Thyroid gland (tissue), 4 donors: Measurements from ENCODE around the gene METTL26. TPM values are rescaled to one million over a fixed set of nuclear protein-coding genes. Genes with fewer than 3 reads are reported as not detected.

Source experiments
- DNase-seq, 2 donors: peaks; one replicate each; pipeline ENCODE4 v3.0.0-alpha.2; 2019
- H3K27ac ChIP-seq, 3 donors: fragments of 200-600 bp; sonication (generic); 1 replicate in 2 of 3; 2 replicates in 1 of 3; pipeline ENCODE4 v1.5.1; 2016 to 2019; ENCODE audit warnings: mild to moderate bottlenecking in 1 of 3, moderate library complexity in 1 of 3
- H3K27me3 ChIP-seq: fragments of 200-600 bp; sonication (generic); one replicate; pipeline ENCODE4 v1.5.1; 2019
- H3K36me3 ChIP-seq, 2 donors: fragments of 200-600 bp; sonication (generic); one replicate each; pipeline ENCODE4 v1.5.1; 2016 to 2019
- H3K4me1 ChIP-seq, 2 donors: fragments of 200-600 bp; sonication (generic); one replicate each; pipeline ENCODE4 v1.5.1; 2017 to 2019
- H3K4me3 ChIP-seq, 3 donors: fragments of 200-600 bp; sonication (generic); replicated peaks in 1 of 3; 1 replicate in 2 of 3; 2 replicates in 1 of 3; pipeline ENCODE4 v1.5.1; 2016; ENCODE audit warnings: mild to moderate bottlenecking in 1 of 3
- H3K9me3 ChIP-seq: fragments of 200-600 bp; sonication (generic); one replicate; pipeline ENCODE4 v1.5.1; 2017
- POLR2A ChIP-seq, 2 donors: fragments of 450-650 bp; IDR thresholded peaks; one replicate each; pipeline ENCODE4 v1.6.1; 2017; ENCODE audit warnings: antibody characterized with exemption in 2 of 2, mild to moderate bottlenecking in 2 of 2, moderate library complexity in 1 of 2
- WGBS, 2 donors: methylation state at CpG; one replicate each; pipeline ENCODE4 v1.1.5; 2017; 5-methylcytosine and 5-hydroxymethylcytosine counted together
- intact Hi-C: fragments of 100-400 bp; cut with DNase I; formaldehyde crosslinking; loops from one replicate; pipeline ENCODE4 v1.15.1; 2023
- total RNA-seq, 4 donors: library from RNA; depleted of rRNA; stranded (reverse); fragments of >200 nt; gene quantifications; one replicate each; pipeline ENCODE4 v1.2.3, GENCODE V29; 2016
- TF ChIP-seq, protein P1 (sequence below), 6 experiments: fragments of 200-600 bp in 3 of 6; fragments of 450-650 bp in 3 of 6; sonication (generic) in 3 of 6; IDR thresholded peaks; one replicate each; pipeline ENCODE4 v1.5.1; 2016 to 2019; ENCODE audit warnings: antibody characterized with exemption in 6 of 6, mild to moderate bottlenecking in 2 of 6, inconsistent platforms in 1 of 6, moderate library complexity in 1 of 6

METTL26 gene
- total RNA-seq, 4 donors from 2014 or later = 54.2 to 180 (median 115) TPM

DNA sequence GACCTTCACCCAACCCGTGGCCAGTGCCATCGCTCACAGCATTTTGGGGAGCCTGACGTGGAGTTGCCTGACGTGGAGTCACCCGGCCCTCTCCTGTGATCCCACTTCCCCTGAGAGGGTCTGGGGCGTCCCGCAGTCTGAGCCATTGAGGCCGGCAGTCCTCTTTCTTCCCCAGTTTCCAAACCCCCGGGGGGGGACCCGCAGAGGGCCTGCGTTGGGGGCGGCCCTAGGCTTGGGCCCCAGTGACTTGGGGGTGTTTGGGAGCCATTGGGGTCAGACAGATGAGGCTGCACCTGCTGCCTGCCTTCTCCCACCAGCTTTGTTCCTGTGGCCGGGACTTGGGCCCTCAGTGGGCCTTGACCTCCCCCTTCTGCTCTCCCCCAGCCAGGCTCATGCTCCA, 33.6 kb upstream of the METTL26 start:
- no peak overlapping the region for H3K4me3 ChIP-seq
- no peaks in the 10 kb centered on the region for H3K9me3 ChIP-seq
- 97 to 100% methylated on average over 2 to 8 of the region's 13 CpGs for WGBS, 2 donors
- TF ChIP-seq, protein P1, sequence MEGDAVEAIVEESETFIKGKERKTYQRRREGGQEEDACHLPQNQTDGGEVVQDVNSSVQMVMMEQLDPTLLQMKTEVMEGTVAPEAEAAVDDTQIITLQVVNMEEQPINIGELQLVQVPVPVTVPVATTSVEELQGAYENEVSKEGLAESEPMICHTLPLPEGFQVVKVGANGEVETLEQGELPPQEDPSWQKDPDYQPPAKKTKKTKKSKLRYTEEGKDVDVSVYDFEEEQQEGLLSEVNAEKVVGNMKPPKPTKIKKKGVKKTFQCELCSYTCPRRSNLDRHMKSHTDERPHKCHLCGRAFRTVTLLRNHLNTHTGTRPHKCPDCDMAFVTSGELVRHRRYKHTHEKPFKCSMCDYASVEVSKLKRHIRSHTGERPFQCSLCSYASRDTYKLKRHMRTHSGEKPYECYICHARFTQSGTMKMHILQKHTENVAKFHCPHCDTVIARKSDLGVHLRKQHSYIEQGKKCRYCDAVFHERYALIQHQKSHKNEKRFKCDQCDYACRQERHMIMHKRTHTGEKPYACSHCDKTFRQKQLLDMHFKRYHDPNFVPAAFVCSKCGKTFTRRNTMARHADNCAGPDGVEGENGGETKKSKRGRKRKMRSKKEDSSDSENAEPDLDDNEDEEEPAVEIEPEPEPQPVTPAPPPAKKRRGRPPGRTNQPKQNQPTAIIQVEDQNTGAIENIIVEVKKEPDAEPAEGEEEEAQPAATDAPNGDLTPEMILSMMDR (IDR thresholded peaks at IDR 0.05) = no peak
- TF ChIP-seq POLR2A (IDR thresholded peaks at IDR 0.05) = no peak
- no peaks in the 10 kb centered on the region for H3K27me3 ChIP-seq
- DNase-seq = no peak
- peaks cover 8 to 14% of the 10 kb centered on the region in 2 donors for H3K4me1 ChIP-seq
- H3K27ac ChIP-seq = no peak overlapping the region
- peaks cover 33 to 44% of the 10 kb centered on the region in 2 donors for H3K36me3 ChIP-seq
- intact Hi-C loops = no loop called here

DNA sequence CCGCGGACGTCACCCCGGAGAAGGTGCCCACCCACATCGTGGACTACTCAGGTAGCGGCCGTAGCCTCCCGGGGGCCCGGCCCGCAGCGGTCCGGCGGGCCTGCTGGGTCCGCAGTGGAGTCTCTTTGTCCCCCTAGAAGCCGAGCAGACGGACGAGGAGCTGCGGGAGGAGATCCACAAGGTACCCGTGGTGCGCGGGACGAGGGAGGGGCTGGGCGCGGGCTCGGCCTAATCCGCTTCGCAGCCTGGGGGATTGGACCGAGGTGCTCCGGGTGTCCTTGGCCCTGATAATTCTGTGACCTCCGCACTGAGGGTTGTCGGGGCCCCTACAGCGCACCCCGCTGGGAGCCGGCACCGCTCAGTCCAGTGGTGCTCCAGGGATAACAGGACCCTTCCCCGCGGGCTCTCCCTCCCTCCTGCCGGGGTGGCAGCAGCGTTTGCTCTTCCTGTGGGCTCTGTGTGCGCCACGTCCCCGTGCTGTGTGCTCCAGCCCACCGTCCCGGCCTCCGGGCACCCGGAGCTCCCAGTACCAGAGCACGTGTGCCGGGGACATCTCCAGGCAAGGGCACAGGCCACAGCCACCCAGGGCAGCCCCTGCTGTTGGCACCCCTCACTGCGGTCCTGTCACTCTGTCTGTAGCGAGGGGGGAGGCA, 32.5 kb upstream of the METTL26 start:
- Histone ChIP-seq H3K4me1 (peaks cover 8 to 14% of the 10 kb centered on the region in 2 donors), H3K4me3 (peak overlapping the region; percentile 72 to 94 (median 75)), H3K27ac (peak overlapping the region; percentile 70 to 80 (median 72)), H3K36me3 (peaks cover 33 to 43% of the 10 kb centered on the region in 2 donors), H3K27me3 (no peaks in the 10 kb centered on the region), H3K9me3 (no peaks in the 10 kb centered on the region)
- 5% methylated on average over 12 of the region's 50 CpGs; no CpG with 5 or more reads in 1 of the 2 donors for WGBS, 2 donors
- TF ChIP-seq POLR2A (IDR thresholded peaks at IDR 0.05) = no peak
- TF ChIP-seq, protein P1 (IDR thresholded peaks at IDR 0.05) = no peak
- DNase-seq = no peak
- intact Hi-C loops = no loop called here

DNA sequence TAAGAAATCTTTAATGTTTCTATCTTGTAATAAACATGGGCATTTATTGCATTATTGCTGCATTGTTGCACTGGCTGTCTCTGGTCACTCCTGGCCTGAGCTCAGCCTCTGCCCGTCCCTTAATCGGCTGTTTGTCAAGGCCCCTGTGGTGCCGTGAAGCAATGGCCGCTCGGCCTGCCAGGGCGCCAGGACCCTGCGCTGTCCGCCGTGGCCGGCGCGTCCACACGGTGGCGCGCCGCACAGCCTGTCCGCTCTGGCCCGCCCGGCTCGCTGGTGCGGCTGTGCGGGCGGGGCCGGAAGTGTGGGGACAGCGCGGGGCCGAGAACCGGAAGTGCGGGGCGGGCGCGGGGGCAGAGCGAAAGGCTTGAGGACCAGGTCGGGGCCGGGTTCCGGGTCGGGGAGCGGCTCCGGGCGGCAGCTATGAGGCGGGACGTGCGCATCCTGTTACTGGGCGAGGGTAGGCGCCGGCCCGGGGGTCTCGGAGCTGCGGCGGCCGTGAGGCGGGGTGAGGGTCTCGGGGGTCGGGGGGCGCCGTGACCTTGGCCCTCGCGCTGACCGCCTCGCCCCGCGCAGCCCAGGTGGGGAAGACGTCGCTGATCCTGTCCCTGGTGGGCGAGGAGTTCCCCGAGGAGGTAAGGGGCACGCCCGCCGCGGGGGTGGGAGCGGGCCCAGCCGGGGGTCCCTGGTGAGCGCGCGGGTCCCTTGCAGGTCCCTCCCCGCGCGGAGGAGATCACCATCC, 31.8 kb upstream of the METTL26 start, which contains the start of gene RHOT2:
TSS of gene RHOT2 (plus strand) at position 353 of the 739 bp plus-strand sequence. CDS start at position 421, 68 bp downstream.
- WGBS, 2 donors = 0 to 1% methylated on average over 2 to 24 of the region's 78 CpGs
- no peaks in the 10 kb centered on the region for H3K27me3 ChIP-seq
- peaks cover 31 to 37% of the 10 kb centered on the region in 2 donors for H3K36me3 ChIP-seq
- peak within 1 kb of the TSS; percentile 72 to 94 (median 75) for H3K4me3 ChIP-seq
- no peaks in the 10 kb centered on the region for H3K9me3 ChIP-seq
- intact Hi-C loops = no loop called here
- TF ChIP-seq POLR2A (IDR thresholded peaks at IDR 0.05) = peak in 1 of 2 donors; percentile 65
- TF ChIP-seq, protein P1 (IDR thresholded peaks at IDR 0.05) = peak; percentile 40 to 97 (median 88)
- DNase-seq = peak; percentile 92 to 93
- peaks cover 8 to 14% of the 10 kb centered on the region in 2 donors for H3K4me1 ChIP-seq
- H3K27ac ChIP-seq = peak within 1 kb of the TSS; percentile 70 to 80 (median 72)

DNA sequence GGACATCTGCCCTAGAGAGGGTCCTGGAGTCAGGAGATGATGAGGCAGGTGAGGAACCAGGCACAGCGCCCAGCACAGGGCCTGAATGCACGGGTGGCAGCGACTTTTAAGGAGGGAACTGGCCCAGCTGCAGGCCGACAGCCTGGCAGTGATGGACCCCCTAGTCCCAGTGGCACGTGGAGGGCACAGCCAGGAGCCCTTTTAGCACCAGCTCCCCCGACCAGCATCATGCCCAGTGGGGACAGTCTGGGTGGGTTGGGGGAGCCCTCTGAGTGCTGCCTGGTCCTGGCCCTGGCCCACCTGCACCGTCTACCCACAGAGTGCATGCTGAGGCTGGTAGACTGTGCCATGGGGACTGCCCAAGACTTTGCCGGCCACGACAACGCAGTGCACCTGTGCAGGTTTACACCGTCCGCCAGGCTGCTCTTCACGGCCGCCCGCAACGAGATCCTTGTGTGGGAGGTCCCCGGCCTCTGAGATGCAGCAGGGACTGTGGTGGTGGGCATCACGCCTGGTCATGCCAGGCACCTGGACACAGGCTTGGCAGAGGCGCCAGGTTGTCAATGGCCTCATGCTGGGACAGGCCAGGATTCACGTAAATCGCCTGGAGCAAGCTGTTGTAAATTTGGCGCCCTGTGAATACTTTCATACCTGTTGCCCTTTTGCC, 31.1 kb upstream of the METTL26 start:
- TF ChIP-seq POLR2A (IDR thresholded peaks at IDR 0.05) = no peak
- TF ChIP-seq, protein P1 (IDR thresholded peaks at IDR 0.05) = no peak
- H3K4me1 ChIP-seq = peaks cover 8 to 14% of the 10 kb centered on the region in 2 donors
- no peaks in the 10 kb centered on the region for H3K9me3 ChIP-seq
- no peak overlapping the region for H3K4me3 ChIP-seq
- H3K27me3 ChIP-seq = no peaks in the 10 kb centered on the region
- peak overlapping the region in 2 of 3 donors; percentile 70 to 80 for H3K27ac ChIP-seq
- DNase-seq = no peak
- H3K36me3 ChIP-seq = peaks cover 24 to 30% of the 10 kb centered on the region in 2 donors
- WGBS, 2 donors = 79 to 81% methylated on average over 14 to 19 of the region's 22 CpGs
- intact Hi-C loops = no loop called here
